HL-60/S4 treated with retinoic acid at 250 ng/mL for 4 days and 3 days (cell line): Measurements from ENCODE around the gene ZIC4.

Experiments used
- in situ Hi-C: fragments of 300-500 bp; cut with MboI; formaldehyde crosslinking; loops from 2 replicates; pipeline ENCODE4 v1.7.0; 2022; ENCODE audit warnings: low sequenced_read_pairs

Gene ZIC4

DNA sequence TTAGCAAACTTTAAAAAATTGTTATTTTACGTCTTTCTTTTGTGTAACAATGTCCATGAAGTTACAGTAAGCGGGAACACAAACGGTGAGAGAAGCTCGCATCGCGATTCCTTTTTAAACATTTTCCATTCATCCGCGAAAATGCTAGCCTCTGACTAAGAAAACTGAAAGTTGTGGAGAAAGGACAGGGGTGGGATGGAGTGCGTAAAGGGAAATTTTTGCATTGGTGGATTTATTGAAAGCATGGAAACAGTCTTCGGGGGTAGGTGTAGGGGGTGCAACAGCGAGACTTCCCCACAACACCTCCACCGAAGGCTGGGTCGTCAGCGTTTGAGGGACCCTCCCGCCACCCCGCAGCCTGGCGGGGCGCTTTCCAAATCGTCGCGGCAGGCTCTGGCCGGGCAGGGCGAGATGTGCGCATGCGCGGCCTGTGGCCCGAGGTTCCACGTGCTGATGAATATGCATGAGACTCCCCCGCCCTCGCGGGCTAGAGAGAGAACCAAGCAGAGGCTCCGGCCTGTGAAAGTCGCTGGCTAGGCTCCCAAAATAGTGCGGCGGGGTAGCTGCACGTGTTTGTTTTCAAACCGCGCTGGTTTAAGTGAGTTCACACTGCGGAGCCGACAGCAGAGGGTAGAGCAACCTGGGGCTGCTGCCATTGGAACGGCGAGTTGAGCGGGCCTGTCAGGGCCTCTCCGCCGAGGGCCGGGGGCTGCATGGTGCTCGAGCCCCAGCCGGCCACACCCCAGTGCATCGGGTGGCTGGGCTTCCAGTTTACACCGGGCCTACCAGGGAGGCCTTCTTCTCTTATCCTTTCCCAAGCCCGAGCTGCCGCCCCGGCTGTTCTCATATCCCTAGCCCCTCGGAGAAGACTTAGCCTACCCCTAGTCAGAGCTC, 12.7 kb upstream of the ZIC4 start:
- in situ Hi-C loops = no loop called here

DNA sequence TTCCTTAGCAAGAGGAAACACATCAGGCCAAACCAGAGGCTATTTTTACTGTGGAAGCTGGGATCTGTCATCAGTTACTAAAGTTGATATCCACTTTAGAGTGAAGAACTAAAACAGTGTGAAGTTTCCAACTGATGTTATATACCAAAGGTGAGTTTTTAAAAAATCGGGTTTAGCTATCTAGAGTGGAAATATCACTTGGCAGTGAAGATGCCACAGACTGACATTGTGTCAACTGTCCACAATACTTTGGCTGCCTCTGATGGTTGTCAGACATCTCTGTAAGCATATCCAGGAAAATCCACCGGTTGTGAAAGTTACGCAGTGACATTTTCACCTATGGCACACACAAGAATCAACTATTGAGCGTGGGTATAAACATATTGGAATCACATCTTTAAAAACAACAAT, 12.0 kb upstream of the ZIC4 start:
- in situ Hi-C loops = no loop called here

DNA sequence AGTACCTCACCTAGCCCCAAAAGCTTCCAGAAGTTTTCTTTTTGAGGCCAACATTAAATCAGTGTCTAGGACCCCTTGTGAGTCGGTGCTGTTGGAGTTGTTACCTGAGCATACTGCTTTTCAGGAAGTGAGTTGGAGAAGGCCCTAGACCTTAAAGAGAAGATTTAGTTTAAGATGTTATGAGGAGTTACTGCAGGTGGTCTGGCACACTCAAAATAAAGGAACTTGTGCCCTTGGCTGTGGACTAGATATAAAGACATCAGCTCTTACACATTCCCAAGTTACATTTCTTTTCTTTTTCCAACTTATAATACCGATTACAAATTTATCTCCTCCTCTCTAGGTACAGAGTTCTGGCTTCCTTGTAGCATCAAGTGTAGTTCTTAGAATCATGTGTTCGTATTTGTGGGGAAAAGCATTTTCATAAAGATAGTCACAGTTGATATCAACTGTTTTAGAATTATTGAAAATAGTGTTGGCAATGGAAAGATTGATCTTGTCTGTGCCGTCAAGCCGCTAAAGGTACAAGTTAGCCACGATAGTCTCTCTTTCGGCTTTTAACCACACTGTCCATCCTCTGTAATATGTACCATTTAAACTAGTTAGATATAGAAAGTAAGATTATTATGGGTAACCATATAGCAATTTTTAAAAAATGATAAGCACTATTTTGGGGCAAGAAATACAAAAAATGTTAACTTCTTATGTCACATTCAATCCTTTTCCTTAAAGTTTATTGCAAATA, 11.4 kb upstream of the ZIC4 start:
- in situ Hi-C loops = no loop called here

DNA sequence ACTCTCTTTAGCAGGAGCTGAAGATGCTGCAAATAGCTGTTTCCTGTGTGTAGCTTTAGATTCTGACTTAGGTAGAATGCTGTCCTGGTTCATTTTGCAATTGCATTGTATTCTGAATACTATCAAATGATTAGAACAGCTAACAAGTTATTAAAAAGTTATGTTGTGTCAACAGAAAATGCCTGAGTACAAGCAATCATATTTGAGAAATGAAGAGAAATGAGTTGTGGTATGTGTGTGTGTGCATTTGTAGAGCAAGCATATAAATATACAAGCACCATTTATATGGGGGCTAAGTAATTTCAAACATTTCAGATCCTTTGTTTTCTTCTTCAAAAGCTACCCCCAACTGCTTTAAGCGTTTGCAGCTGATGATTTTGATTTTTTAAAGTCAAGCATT, 10.6 kb upstream of the ZIC4 start:
- in situ Hi-C loops = no loop called here

DNA sequence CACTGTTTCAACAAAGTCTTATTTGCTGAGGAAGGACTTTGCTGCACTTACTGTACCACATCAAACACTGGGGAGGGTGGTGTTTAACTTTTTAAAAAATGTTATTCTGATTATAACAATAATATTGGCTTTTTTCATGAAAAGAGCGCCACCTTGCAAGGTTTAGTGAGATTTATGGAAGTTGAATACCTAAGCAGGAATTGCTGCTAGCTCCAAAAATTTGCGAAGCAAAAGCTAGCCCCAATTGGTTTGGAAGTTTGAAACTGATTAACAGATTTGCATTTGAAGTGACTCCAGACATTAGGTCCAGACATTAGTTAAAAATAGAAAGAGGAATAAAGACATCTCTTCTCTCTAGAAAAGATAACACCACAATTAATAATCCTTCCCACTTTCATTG, 9.5 kb upstream of the ZIC4 start:
- in situ Hi-C loops = no loop called here

DNA sequence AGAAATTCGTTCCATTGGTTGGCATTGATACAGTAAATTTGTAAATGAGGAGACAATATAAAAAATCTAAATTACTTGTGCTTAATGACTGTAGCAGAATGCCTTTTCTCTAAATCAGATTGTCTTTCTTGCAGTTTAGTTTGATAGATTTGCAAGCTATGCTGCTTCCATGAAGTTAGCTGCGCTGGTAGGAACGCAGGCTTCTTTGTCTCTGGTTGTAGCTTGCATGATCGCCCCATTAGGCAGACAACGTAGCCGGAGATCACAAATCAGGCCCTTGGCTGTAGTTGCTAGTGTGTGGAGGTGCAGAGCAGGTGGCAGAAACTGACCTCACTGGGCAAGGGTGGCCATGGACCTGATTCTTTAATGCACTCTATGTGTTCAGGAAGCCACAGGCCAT, 8.9 kb upstream of the ZIC4 start:
- in situ Hi-C loops = no loop called here

DNA sequence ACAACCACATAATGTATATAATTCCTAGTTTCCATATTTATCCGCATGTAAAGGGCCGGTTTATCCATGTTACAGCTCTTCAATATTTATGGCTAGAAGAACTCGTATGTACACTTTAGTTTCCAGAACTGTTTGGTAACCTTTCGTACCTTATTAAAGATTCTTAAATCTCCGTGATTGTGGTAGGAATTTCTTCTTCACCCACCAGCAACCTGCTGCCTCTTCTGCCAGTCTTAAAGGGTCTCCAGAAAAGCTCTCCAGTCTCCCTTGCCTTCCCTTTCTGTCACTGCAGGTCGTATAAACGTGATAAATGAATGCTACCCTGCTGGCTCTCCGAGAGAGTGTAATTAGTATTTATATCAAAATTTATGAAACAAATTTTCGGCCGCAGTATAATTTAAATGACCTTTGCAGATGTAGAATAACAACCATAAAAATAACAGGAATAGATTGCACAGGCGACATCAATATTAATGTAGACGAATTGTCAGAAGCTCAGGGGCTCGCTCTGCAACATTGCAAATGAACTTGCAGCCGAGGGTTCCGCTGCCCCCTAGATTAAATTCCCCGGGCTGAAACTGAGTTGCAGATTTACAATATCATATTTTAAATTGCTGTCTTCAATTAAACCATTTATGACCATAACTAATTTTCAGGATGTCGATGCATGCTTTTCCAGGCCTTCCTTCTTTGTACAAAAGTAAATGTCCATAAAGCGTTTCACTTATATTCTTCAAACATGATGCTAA, 8.2 kb upstream of the ZIC4 start:
- in situ Hi-C loops = no loop called here

DNA sequence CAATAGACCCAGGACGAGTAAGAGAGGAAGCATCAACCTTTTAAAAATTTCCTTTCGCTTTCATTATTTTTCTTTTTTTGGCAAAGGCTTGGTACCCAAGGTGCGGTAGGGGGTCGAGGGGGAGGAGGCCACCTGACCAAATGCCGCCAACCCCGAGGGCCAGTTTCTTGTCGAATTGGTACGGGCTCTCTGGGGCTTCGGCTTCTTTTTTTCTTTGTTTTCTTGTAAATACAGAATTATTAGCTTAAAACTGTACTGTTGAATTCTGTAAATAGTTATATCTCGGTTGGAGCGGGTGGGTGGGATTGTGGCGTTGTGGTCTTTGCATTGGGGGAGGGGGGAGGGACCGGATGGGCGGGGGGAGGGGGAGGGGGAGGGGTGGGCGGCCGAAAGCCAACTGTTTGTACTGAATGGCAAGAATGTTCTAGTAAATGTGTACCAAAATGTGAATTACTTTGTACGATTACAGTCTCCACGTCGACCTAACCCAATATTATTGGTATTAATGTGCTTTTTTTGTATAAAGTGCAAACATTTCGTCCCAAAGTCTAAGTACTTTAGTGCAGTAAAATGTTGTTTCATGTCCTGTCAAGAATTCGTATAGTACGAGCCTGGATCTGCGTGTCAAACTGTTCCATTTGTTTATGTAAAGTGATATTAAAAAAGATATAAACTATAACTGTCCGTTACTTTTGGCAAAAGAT, 7.5 kb upstream of the ZIC4 start:
- in situ Hi-C loops = no loop called here

DNA sequence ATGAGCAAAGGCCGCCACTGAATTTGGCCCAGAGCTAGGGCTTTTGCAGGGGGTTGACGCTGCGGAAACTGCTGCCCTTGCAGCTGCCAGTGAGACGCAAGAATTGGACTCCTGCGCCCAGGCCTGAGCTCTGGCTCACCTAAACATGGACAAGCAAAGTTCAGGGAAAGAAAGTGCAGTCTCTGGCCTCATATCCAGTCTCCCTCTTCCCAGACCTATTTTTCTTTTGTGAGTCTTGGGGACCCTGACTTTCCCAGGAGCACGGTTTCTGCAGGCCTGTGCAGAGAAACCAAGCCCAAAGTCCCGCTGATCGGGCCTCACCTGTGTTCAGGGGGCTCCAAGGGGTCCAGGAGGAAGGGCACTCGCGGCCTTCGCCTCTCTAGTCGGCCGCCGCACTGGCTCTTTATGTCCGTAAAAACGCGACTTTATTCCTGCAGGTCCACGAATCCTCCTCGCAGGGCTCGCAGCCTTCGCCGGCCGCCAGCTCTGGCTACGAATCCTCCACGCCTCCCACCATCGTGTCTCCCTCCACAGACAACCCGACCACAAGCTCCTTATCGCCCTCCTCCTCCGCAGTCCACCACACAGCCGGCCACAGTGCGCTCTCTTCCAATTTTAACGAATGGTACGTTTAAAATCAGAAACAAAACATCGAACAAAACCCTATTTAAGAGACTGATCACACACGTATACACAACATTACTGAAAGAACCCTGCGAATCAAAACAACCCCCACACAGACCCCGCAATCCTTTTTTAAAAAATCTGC, 6.8 kb upstream of the ZIC4 start:
- in situ Hi-C loops = no loop called here

DNA sequence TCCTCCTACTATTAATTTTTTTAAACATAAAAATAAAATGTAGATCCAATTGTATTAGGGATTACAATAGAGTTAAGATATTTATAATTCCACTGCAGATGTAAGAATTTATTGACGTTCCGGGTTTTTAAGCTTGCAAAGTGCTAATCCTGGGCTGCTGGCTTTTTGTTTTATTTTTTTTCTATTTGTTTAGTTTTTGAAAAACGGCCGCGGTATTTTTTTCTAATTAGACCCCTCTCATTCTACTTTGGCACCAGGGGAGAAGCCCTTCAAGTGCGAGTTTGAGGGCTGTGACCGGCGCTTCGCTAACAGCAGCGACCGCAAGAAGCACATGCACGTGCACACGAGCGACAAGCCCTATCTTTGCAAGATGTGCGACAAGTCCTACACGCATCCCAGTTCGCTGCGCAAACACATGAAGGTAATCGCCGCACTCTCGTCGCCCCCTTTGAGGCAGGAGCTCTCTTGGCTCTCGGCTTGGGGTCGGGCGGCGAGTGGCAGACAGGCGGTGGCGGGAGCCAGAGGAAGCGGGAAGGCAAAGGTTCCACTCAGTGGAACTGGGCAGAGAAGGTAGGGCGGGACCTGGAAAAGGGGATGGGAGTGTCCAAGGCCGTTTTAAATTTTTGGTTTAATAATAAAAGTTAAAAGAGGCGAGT, 6.0 kb upstream of the ZIC4 start:
- in situ Hi-C loops = no loop called here

DNA sequence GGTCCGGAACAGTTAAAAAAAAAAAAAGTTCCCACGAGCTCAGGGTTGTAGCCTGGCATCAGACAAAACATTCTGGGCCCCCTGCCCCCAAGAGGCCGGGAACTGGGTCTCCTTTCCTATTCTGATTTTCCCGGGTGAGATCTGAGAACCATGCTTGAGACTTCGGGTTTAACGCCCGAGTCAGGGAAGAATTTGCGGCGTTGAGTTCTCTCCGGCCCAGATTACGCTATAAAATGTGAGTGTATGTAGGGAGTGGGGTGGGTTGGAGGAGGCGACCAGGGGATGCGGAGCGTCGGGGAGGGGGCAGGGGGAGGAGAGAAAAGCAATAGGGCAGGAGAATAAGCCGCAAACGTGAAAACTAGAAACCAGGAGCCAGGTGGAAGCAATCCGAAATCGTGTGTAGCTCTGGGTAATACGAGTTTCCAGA, 5.5 kb upstream of the ZIC4 start:
- in situ Hi-C loops = no loop called here

DNA sequence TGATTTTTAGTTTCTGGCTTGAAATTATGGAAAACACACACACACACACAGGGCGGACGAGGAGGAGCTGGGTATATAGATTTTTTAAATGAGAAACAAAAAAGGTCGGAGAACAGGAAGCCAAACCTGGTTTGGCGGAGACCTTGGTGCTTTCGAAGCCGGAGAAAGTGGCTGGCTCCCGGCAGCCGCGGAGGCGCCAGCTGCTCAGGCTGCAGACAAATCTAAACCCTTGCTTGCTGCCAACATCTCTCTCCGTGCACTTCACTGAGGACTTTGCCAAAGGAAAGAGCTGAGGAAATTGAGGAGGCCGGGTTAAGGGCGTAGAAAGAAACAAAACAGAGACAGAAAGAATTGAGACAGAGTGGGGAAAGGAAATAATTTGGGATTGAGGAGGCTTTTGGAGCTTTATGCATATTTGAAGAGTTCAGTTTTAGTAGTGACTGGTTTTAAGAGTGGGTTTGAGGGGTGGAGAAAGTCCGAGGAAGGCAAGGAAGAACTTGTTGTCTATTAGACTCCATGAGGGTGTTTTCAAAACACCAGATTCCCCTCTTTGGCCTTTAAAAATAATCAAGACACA, 5.0 kb upstream of the ZIC4 start:
- in situ Hi-C loops = no loop called here

DNA sequence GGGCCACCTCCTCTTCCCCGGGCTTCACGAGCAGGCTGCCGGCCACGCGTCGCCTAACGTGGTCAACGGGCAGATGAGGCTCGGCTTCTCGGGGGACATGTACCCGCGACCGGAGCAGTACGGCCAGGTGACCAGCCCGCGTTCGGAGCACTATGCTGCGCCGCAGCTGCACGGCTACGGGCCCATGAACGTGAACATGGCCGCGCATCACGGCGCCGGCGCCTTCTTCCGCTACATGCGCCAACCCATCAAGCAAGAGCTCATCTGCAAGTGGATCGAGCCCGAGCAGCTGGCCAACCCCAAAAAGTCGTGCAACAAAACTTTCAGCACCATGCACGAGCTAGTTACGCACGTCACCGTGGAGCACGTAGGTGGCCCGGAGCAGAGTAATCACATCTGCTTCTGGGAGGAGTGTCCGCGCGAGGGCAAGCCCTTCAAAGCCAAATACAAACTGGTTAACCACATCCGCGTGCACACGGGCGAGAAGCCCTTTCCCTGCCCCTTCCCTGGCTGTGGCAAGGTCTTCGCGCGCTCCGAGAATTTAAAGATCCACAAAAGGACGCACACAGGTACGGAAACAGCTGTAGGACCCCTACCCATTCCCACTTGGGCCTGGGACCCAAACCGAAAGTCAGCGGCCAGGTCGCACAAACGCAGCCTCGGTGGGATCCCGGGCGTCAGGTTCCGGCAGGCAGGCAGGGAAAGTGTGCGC, 4.3 kb upstream of the ZIC4 start:
- in situ Hi-C loops = no loop called here

DNA sequence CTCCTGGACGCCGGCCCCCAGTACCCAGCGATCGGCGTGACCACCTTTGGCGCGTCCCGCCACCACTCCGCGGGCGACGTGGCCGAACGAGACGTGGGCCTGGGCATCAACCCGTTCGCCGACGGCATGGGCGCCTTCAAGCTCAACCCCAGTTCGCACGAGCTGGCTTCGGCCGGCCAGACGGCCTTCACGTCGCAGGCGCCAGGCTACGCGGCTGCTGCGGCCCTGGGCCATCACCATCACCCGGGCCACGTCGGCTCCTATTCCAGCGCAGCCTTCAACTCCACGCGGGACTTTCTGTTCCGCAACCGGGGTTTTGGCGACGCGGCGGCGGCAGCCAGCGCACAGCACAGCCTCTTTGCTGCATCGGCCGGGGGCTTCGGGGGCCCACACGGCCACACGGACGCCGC, 3.8 kb upstream of the ZIC4 start:
- in situ Hi-C loops = no loop called here

DNA sequence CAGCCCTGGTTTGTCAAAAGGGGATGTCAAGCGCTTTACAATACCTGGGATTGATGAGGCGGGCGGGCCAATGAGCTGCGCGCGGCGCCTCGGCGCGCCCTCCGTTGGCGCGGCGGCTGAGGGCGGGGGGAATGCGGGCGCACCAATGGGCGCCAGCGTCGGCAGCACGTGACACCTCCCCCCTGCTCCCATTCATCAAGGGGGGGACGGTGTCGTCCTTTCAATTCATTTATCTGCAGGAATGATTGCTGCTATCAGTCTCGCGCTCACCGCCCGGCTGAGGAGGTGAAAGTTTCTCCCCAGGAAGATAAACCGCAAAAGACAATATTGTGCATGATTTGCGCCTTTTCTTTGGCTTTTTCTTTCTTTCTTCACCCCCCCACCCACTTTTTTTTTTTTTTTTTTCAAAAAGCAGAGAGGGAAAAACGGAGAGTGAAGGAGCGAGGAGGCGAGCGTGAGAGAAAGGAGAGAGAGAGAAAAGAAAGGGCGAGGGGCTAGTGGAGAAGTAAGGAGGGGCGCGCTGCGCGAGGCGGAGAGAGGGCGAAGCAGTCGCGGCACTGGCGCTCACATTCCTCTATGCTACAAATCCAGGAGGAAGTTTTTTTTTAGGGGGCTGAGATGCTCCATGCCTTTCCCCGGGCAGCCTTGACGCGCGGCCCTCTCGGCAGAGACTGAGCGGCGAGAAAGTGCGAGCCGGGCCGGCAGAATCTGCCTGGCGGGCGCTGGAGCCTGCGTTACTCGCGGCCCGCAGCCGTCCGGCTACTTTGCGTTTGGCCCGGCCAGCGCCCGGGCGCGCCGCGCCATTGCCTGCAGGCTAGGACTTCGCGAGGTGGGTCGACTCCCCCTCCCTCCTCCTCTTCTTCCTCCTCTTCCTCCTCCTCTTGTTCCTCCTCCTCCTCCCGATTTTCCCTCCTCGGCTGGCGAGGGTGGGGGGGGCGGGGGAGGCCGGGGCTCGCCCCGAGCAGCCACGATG, 3.1 kb upstream of the ZIC4 start, which contains the start of gene ZIC1:
ZIC1 (plus strand) TSS at position 223 of the 973 bp plus-strand sequence; CDS start at position 971, 748 bp downstream.
- in situ Hi-C loops = no loop called here

DNA sequence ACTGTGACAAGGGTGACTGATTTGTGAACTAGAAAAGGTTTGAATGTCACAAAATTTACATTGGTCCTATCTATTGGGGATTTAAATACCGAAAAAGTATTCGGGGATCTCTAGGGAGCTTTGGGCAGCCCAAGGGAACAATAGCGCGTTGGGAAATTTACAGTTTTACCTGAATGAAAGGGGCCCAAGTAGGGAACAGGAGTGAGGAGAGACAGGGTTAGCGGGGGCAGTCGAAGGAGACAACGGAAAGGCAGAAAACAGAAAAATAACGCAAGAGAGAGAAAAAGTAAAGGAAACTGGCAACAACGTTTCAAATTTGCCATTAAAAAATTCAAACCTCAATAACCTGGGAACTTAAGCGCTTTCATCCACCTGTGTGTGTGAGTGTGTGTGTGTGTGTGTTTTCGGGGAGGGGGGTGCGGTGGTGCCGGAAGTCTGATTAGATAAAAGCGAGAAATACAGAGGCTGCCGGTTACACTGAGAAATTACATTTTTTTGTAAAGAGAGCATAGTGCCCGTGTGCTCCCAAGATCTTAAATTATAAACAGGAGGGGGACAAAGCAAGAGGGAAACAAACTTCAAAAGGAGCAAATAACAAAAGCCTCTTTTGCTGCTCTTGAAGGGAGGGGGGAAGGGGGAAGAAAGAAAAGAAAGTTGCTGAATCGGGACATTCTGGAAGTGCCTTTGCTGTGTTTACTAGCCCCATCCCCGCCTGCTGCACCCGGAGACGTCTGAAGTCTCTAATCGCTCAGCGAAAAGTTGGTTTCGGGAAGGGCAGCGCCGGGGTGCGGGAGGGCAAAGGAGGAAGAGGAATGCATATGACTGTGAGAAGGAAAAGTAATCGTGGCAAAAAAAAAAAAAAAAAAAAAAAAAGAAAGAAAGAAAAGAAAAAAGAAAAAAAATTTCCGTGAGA, 2.1 kb upstream of the ZIC4 start:
- in situ Hi-C loops = no loop called here
